GM21381 (cell line): Measurements from ENCODE around the gene COL13A1.

Experiments
- ATAC-seq: cut with Tn5 transposase; IDR thresholded peaks from one replicate; pipeline ENCODE4 v1.9.1; 2021; ENCODE audit warnings: mild to moderate bottlenecking, moderate library complexity; ENCODE audit not compliant: unreplicated experiment

Gene COL13A1

DNA sequence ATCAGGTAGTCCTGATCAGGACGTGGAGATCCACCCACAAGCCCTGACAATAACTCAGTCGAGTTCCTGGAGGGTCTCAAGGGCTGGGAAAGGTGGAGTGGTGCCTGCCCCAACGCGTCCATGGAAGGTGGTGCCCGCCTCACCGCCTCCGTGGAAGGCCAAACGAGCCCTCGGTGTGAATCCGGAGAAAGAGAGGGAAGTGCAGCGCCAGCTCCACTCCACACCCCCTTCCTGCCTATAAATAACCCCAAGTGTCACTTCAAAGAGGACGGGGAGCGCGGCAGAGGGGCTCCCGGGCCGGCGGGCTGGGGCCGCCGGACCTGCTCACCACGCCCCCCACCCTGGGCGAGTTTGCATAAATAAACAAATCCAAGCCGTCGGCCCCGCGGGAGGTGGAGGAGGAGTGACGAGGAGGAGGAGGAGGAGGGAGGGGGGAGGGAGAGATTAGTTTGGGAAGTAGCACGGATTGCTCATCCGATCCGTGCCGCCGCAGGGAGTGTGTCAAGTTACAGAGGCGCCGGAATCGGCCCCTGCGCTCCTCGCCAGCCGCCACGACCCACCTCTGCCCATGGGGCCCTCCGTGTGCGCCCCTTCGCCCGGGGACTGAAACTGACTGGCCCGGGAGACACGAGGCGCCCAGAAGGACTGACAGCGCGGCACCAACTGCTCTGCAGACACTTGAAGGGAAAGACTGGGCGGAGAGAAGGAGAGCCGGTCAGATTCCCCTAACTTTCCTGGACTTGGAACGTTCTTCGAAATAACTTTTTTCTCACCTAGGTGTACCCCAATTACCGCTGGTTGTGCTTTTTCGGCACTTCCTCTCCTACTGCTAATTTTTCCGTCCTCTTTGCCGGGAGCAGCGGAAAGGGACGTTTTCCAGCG lies at the start of gene COL13A1:
TSS of gene COL13A1 (plus strand) at position 473 of the 882 bp plus-strand sequence. CDS start 518 bp downstream, outside the sequence.
- ATAC-seq, result no peak

DNA sequence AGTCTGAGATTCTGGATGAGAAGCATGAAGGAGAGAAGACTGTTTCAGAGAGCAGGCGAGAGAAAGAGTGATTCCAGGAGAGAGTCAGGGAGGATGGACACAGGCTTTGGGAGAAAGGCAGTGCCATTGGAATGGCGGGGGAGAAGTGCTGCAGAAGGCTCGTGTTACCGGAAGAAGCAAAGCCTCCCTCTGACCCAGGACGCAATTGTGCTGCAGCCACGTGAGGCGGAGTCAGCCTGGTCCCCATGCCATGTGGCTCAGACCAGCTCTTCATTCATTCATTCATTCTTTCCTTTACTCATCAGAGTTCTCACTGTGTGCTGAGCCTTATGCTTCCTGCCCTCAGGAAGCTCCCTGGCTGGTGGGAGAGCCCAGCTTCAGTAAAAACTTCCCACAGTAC lies 49.2 kb upstream of the COL13A1 start:
- ATAC-seq, result no peak

GRCh38 chr10:69756279-69756678 lies 45.4 kb upstream of the COL13A1 start:
- ATAC-seq, result no peak

DNA sequence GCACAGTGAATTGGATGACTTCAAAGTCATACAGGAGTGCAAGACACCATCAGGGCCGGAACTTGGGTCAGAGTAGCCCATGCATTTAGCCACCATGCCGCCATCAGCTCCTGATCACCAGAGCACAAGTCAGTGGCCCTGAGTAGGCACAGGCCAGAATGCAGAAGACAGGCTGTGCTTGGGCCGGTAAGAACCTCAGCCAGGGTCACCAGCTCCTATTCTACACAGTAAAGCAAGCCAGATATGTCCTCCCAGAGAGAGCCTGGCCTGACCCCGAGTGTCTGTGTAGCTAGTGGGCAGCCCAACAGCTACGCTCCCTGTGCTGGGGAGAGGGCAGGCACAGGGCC lies 44.5 kb upstream of the COL13A1 start:
- ATAC-seq, result no peak

GRCh38 chr10:69757553-69758309 lies 44.0 kb upstream of the COL13A1 start:
- ATAC-seq, result no peak

GRCh38 chr10:69758310-69758728 lies 43.4 kb upstream of the COL13A1 start:
- ATAC-seq, result no peak

- no peak for ATAC-seq
Observed at GRCh38 chr10:69759641-69760040, 42.1 kb upstream of the COL13A1 start.

DNA sequence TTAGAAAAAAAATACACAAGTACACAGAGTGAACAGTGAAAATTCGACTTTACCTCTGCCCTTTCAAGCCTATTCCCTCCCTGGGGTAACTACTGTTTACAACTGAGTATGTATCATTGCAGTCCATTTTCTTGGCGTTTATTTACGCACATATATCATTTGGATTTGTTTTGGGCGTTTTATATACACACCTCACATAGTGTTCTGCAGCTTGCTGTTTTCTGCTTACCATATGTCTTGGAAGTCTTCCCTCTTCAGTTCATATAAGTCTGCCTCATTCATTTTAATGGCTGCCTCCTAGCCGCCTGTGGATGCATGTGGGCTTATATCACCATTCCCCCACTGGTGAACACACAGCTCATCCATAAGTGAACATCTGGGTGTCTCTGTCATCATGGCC lies 41.6 kb upstream of the COL13A1 start:
- no peak for ATAC-seq

DNA sequence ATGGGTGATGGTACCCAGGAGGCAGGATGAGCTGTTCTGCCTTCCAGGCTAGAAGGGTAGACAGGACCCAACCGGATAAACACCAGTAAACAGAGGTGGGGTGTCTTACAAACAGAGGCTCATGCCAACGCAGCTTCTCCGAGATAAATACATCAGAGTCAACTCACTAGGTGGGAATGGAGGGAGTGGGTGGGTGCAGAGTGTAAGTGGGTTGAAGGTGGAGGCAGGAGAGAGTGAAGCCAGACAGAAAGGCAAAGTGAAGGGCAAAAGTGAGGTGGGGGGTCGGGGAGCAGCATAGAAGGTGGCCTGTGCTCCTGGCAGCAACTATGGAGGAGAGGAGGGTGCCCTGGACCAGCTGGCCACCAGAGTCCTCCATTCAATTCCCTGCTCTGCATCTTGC lies 40.4 kb upstream of the COL13A1 start:
- ATAC-seq, result no peak

- no peak for ATAC-seq
Observed at GRCh38 chr10:69766161-69766910, 35.4 kb upstream of the COL13A1 start.

DNA sequence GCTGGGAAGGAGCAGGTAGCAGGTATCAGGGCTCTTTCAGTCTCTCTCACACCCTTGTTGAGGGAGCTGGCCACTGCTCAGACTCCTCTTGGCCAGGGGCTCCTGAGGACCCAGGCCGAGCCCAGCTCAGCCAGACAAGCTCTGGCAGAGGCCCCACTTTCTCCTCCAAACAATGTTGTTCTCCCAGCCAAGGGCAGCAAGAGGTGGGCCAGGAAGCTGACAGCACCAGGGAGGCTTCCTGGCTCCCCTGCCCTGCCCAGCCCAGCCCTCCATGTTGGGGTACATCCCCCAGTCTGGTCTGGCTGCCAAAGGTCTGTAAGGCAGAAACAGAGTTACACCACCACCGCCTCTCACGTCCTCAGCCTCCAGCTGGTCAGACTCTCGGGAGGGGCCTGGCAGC lies 33.9 kb upstream of the COL13A1 start:
- ATAC-seq, result no peak

DNA sequence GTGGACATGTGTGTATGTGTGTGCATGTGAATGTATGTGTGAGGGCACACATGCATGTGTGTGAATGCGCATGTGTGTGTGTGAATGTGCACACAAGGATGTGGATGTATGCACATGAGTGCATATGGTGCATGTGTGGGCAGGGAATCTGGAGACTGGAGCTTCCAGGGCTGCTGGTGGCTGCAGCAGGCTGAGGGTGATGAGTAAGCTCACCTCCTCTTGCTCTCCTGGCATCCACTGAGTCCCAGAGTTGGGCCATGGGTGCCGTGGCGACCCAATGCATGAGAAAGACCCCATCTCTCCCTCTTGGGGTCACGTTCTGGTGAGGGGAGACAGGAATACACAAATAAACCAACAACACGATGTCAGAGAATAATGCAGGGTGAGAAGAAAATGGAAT lies 33.3 kb upstream of the COL13A1 start:
- ATAC-seq, result no peak

- no peak for ATAC-seq
Observed at GRCh38 chr10:69769395-69769992, 32.2 kb upstream of the COL13A1 start.

GRCh38 chr10:69772933-69773704 lies 28.6 kb upstream of the COL13A1 start:
- ATAC-seq, result no peak

- ATAC-seq, result no peak
Observed at GRCh38 chr10:69774596-69774995, 27.1 kb upstream of the COL13A1 start.

- ATAC-seq, result no peak
Observed at GRCh38 chr10:69780077-69780476, 21.6 kb upstream of the COL13A1 start.

- ATAC-seq, result no peak
Observed at GRCh38 chr10:69781576-69781975, 20.1 kb upstream of the COL13A1 start.

GRCh38 chr10:69783515-69783914 lies 18.2 kb upstream of the COL13A1 start:
- ATAC-seq, result no peak

- ATAC-seq, result no peak
Observed at GRCh38 chr10:69786791-69787190, 14.9 kb upstream of the COL13A1 start.

GRCh38 chr10:69787681-69788080 lies 14.0 kb upstream of the COL13A1 start:
- no peak for ATAC-seq
